LNCaP clone FGC (cell line): Measurements from ENCODE around the gene PRKCG.

Source experiments
- DNase-seq: peaks from one replicate; pipeline ENCODE4 v3.0.0-alpha.2; 2011; ENCODE audit warnings: low read depth
- H3K4me3 ChIP-seq: 2 replicates; pipeline ENCODE4 v1.5.1; 2011; ENCODE audit warnings: mild to moderate bottlenecking, low read depth, low read length, control low read depth
- CTCF ChIP-seq: IDR thresholded peaks from 2 replicates; pipeline ENCODE4 v1.5.1; 2012; ENCODE audit warnings: mild to moderate bottlenecking; ENCODE audit not compliant: control insufficient read depth, insufficient read depth; ENCODE audit errors: extremely low read depth

The PRKCG gene

GRCh38 chr19:53892981-53893325 is 11.0 kb downstream of the PRKCG start:
- no peak for DNase-seq
- no peak overlapping the region for H3K4me3 ChIP-seq
- no peak for TF ChIP-seq CTCF

DNA sequence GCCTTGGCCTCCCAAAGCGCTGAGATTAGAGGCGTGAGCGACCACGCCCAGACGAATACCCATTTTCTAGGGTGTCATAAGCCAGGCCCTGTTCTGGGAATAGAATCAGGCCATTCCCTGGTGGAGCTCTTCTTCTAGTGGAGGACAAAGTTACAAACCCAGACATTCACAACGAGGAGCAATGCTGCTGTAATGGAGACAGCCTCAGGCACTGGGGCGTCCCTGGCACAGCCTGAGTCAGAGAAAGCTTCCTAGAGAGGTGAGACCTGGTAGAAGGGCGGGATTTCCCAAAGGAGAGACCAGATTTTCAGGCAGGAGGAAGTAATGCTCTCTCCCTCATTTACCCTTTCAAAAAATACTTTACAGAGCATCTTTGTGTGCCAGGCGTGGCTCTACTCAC is 12.7 kb downstream of the PRKCG start:
- DNase-seq, result no peak
- TF ChIP-seq CTCF, result no peak

GRCh38 chr19:53896682-53897081 is 14.7 kb downstream of the PRKCG start:
- DNase-seq, result no peak
- TF ChIP-seq CTCF, result no peak
- no peak overlapping the region for H3K4me3 ChIP-seq

More for the DNA sequence above, 12.7 kb downstream of the PRKCG start:
- no peak overlapping the region for H3K4me3 ChIP-seq

DNA sequence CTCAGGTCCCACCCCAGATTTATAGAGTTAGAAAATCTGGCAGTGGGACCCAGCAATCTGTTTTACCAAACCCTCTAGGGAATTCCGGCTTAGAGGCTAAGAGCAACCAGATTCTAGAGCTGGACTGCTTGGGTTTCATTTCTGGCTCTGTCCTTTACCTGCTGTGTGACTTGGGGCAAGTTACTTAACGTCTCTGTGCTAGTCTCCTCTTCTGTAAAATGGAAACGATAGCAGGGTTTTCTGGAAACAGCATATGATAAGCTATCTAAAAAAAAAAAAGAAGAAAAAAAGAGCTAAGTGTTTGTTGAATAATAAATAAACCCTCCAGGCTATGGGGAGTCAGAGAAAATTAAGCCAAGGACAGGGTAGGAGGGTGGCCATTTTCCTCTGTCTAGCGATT is 15.5 kb downstream of the PRKCG start:
- TF ChIP-seq CTCF, result no peak
- H3K4me3 ChIP-seq, result no peak overlapping the region
- no peak for DNase-seq

DNA sequence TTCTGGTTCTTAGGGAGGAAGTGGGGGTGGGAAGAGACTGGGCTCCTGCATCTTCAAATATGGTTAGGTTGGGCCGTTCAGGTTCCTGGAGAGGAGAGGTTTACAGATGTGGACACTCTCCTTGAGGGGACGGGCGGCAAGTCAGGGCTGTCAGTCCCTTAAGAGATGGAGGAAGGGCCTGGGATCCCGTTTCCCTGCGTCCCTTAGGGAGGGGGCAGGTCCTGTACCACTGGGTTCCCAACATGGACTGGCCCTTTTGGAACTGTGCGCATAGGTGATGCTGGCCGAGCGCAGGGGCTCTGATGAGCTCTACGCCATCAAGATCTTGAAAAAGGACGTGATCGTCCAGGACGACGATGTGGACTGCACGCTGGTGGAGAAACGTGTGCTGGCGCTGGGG is 16.2 kb downstream of the PRKCG start:
- no peak overlapping the region for H3K4me3 ChIP-seq
- no peak for DNase-seq
- no peak for TF ChIP-seq CTCF

DNA sequence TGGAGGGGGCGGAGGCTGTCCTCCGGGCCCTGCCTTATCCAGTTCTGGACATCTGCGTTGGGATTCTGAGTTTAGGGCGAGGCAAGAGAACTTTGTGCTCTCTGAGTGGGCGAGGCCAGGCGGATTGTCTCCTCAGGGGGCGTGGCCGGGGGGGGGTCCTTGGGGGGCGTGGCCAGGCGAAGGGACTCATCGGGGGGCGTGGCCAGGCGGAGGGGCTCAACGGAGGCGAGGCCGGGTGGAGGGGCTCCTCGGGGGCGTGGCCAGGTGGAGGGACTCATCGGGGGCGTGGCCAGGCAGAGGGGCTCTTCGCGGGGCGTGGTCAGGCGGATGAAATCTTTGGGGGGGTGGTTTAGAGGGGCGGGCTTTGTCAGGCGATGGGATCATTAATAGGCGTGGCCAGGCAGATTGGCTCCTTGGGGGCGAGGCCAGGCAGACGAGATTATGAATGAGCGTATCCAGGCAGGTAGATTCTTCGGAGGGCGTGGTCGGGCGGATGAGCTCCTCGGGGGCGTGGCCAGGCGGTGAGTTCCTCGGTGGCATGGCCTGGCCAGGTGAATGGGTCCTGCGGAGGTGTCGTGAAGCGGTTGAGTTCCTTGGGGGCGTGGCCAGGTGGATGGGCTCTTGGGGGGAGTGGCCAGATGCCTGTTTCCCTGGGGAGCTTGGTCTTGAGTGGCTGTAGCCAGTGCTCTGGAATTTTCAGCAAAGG is 16.8 kb downstream of the PRKCG start:
- no peak for DNase-seq
- TF ChIP-seq CTCF, result no peak
- no peak overlapping the region for H3K4me3 ChIP-seq

- H3K4me3 ChIP-seq, result no peak overlapping the region
- DNase-seq, result no peak
- no peak for TF ChIP-seq CTCF
These were observed 18.3 kb downstream of the PRKCG start for GRCh38 chr19:53900191-53900860.
